ENCODE results near the gene TEAD2. TPM values are rescaled to one million over a fixed set of nuclear protein-coding genes. Genes with fewer than 3 reads are reported as not detected.

Gene TEAD2
- total RNA-seq, 1 experiment from 2014 or later = 121 TPM

- Histone ChIP-seq H3K27me3 (replicated peaks; ENCODE audit: insufficient read depth, low read depth, low read length, poor library complexity) (no peaks in the 10 kb centered on the region), H3K27ac (ENCODE audit: low read depth, low read length, poor library complexity, severe bottlenecking) (peak overlapping the region; percentile 40), H3K36me3 (ENCODE audit: insufficient read depth, low read length, poor library complexity, severe bottlenecking) (peaks cover 65% of the 10 kb centered on the region), H3K4me3 (ENCODE audit: low read depth, low read length, poor library complexity, severe bottlenecking) (no peak overlapping the region), H3K9me3 (ENCODE audit: low read depth, low read length, poor library complexity, severe bottlenecking) (no peaks in the 10 kb centered on the region), H3K4me1 (ENCODE audit: insufficient read depth, low read length, poor library complexity, severe bottlenecking) (peaks cover 16% of the 10 kb centered on the region)
- intact Hi-C loops (cut with micrococcal nuclease; ENCODE audit: unreplicated experiment) = no loop called here
- ChIA-PET CTCF (no interaction called here), POLR2A (ENCODE audit: low non-redundant PET) (no interaction called here)
- no TSS peak for BruUV-seq (replicated peaks)
- TF ChIP-seq, protein P1, sequence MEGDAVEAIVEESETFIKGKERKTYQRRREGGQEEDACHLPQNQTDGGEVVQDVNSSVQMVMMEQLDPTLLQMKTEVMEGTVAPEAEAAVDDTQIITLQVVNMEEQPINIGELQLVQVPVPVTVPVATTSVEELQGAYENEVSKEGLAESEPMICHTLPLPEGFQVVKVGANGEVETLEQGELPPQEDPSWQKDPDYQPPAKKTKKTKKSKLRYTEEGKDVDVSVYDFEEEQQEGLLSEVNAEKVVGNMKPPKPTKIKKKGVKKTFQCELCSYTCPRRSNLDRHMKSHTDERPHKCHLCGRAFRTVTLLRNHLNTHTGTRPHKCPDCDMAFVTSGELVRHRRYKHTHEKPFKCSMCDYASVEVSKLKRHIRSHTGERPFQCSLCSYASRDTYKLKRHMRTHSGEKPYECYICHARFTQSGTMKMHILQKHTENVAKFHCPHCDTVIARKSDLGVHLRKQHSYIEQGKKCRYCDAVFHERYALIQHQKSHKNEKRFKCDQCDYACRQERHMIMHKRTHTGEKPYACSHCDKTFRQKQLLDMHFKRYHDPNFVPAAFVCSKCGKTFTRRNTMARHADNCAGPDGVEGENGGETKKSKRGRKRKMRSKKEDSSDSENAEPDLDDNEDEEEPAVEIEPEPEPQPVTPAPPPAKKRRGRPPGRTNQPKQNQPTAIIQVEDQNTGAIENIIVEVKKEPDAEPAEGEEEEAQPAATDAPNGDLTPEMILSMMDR (conservative IDR thresholded peaks at IDR 0.05; ENCODE audit: low read depth, low read length) = no peak
- TF ChIP-seq EZH2 (IDR thresholded peaks at IDR 0.05; ENCODE audit: borderline replicate concordance, low read depth, low read length, poor library complexity, severe bottlenecking) = no peak
- DNase-seq (ENCODE audit: low spot score) = peak; percentile 24
Observed at GRCh38 chr19:49355909-49356353, 6.3 kb downstream of the TEAD2 start.

GRCh38 chr19:49349567-49349966 is 12.6 kb downstream of the TEAD2 start:
- no peak overlapping the region for H3K27ac ChIP-seq (ENCODE audit: low read depth, low read length, poor library complexity, severe bottlenecking)
- peaks cover 83% of the 10 kb centered on the region for H3K36me3 ChIP-seq (ENCODE audit: insufficient read depth, low read length, poor library complexity, severe bottlenecking)
- ChIA-PET CTCF (no interaction called here), POLR2A (ENCODE audit: low non-redundant PET) (no interaction called here)
- intact Hi-C loops (cut with micrococcal nuclease; ENCODE audit: unreplicated experiment) = no loop called here
- no peak for DNase-seq (ENCODE audit: low spot score)
- no TSS peak for BruUV-seq (replicated peaks)
- TF ChIP-seq EZH2 (IDR thresholded peaks at IDR 0.05; ENCODE audit: borderline replicate concordance, low read depth, low read length, poor library complexity, severe bottlenecking) = no peak
- TF ChIP-seq, protein P1 (conservative IDR thresholded peaks at IDR 0.05; ENCODE audit: low read depth, low read length) = no peak
- H3K4me3 ChIP-seq (ENCODE audit: low read depth, low read length, poor library complexity, severe bottlenecking) = no peak overlapping the region
- H3K9me3 ChIP-seq (ENCODE audit: low read depth, low read length, poor library complexity, severe bottlenecking) = no peaks in the 10 kb centered on the region
- H3K4me1 ChIP-seq (ENCODE audit: insufficient read depth, low read length, poor library complexity, severe bottlenecking) = no peaks in the 10 kb centered on the region
- H3K27me3 ChIP-seq (replicated peaks; ENCODE audit: insufficient read depth, low read depth, low read length, poor library complexity) = no peaks in the 10 kb centered on the region

- no TSS peak for BruUV-seq (replicated peaks)
- no peaks in the 10 kb centered on the region for H3K4me1 ChIP-seq (ENCODE audit: insufficient read depth, low read length, poor library complexity, severe bottlenecking)
- no peak overlapping the region for H3K27ac ChIP-seq (ENCODE audit: low read depth, low read length, poor library complexity, severe bottlenecking)
- TF ChIP-seq EZH2 (IDR thresholded peaks at IDR 0.05; ENCODE audit: borderline replicate concordance, low read depth, low read length, poor library complexity, severe bottlenecking) = no peak
- TF ChIP-seq, protein P1 (conservative IDR thresholded peaks at IDR 0.05; ENCODE audit: low read depth, low read length) = no peak
- ChIA-PET POLR2A (ENCODE audit: low non-redundant PET) (no interaction called here), CTCF (interaction anchor here (0.6 kb wide), 1 partner anchor 14 kb away, joined by 3 read pairs; no protein-coding TSS in a partner anchor)
- DNase-seq (ENCODE audit: low spot score) = peak; percentile 34
- peaks cover 81% of the 10 kb centered on the region for H3K36me3 ChIP-seq (ENCODE audit: insufficient read depth, low read length, poor library complexity, severe bottlenecking)
- intact Hi-C loops (cut with micrococcal nuclease; ENCODE audit: unreplicated experiment) = no loop called here
- H3K9me3 ChIP-seq (ENCODE audit: low read depth, low read length, poor library complexity, severe bottlenecking) = no peaks in the 10 kb centered on the region
- H3K4me3 ChIP-seq (ENCODE audit: low read depth, low read length, poor library complexity, severe bottlenecking) = no peak overlapping the region
- H3K27me3 ChIP-seq (replicated peaks; ENCODE audit: insufficient read depth, low read depth, low read length, poor library complexity) = no peaks in the 10 kb centered on the region
Observed at GRCh38 chr19:49348305-49349189, 13.7 kb downstream of the TEAD2 start.
